ENCODE results near the gene PDPR. TPM values are rescaled to one million over a fixed set of nuclear protein-coding genes. Genes with fewer than 3 reads are reported as not detected.
"Not testable (repeated sequence)": the region's sequence is repeated elsewhere in the genome, so short reads cannot be mapped to it uniquely, and the experiment has no call there.

PDPR gene
- total and polyA plus RNA-seq, 5 donors from 2014 or later, result 5.2 to 31.2 (median 7.5) TPM

- Mint-ChIP-seq H3K27me3 (no peaks in the 10 kb centered on the region), H3K4me3 (no peak overlapping the region), H3K27ac (peak overlapping the region in 1 of 3 donors; percentile 18), H3K9me3 (no peaks in the 10 kb centered on the region), H3K36me3 (peaks cover 53% of the 10 kb centered on the region), H3K4me1 (no peaks in the 10 kb centered on the region)
- no peak for ATAC-seq (ENCODE audit: low read depth in 2 of 2)
- Histone ChIP-seq H3K27ac (ENCODE audit: insufficient read depth, low read length, poor library complexity, severe bottlenecking) (no peak overlapping the region), H3K27me3 (ENCODE audit: control insufficient read depth, insufficient read depth, low read length) (no peaks in the 10 kb centered on the region), H3K4me1 (ENCODE audit: control insufficient read depth, insufficient read depth, low read length, poor library complexity, severe bottlenecking) (no peaks in the 10 kb centered on the region), H3K9me3 (ENCODE audit: control insufficient read depth in 2 of 2, low read length in 2 of 2) (no peaks in the 10 kb centered on the region), H3K4me3 (ENCODE audit: low read depth, low read length) (no peak overlapping the region), H3K36me3 (ENCODE audit: control insufficient read depth, insufficient read depth, low read length) (peaks cover 80% of the 10 kb centered on the region)
- DNase-seq, result no peak
Measured at GRCh38 chr16:70151941-70152509, 37.9 kb downstream of the PDPR start.

- H3K27ac ChIP-seq (ENCODE audit: insufficient read depth, low read length, poor library complexity, severe bottlenecking), result no peak overlapping the region
- no peak overlapping the region for H3K4me3 ChIP-seq (ENCODE audit: low read depth, low read length)
- Mint-ChIP-seq H3K4me3 (no peak overlapping the region), H3K27ac (peak overlapping the region in 2 of 3 donors; percentile 18), H3K36me3 (peaks cover 51% of the 10 kb centered on the region), H3K4me1 (no peaks in the 10 kb centered on the region), H3K27me3 (no peaks in the 10 kb centered on the region), H3K9me3 (no peaks in the 10 kb centered on the region)
- H3K9me3 ChIP-seq (ENCODE audit: control insufficient read depth in 2 of 2, low read length in 2 of 2), result no peaks in the 10 kb centered on the region
- no peaks in the 10 kb centered on the region for H3K4me1 ChIP-seq (ENCODE audit: control insufficient read depth, insufficient read depth, low read length, poor library complexity, severe bottlenecking)
- ATAC-seq (ENCODE audit: low read depth in 2 of 2) (no peak), DNase-seq (no peak)
- H3K36me3 ChIP-seq (ENCODE audit: control insufficient read depth, insufficient read depth, low read length), result peaks cover 84% of the 10 kb centered on the region
- H3K27me3 ChIP-seq (ENCODE audit: control insufficient read depth, insufficient read depth, low read length), result no peaks in the 10 kb centered on the region
Measured at GRCh38 chr16:70152578-70153302, 38.6 kb downstream of the PDPR start.

- H3K4me1 ChIP-seq (ENCODE audit: control insufficient read depth, insufficient read depth, low read length, poor library complexity, severe bottlenecking); DNase-seq; H3K4me3 Mint-ChIP-seq; H3K9me3 ChIP-seq (ENCODE audit: control insufficient read depth in 2 of 2, low read length in 2 of 2); H3K9me3 Mint-ChIP-seq; H3K27me3 ChIP-seq (ENCODE audit: control insufficient read depth, insufficient read depth, low read length); H3K27ac ChIP-seq (ENCODE audit: insufficient read depth, low read length, poor library complexity, severe bottlenecking); ATAC-seq (ENCODE audit: low read depth in 2 of 2); H3K4me3 ChIP-seq (ENCODE audit: low read depth, low read length); H3K27ac Mint-ChIP-seq; H3K4me1 Mint-ChIP-seq; H3K27me3 Mint-ChIP-seq: not testable (repeated sequence)
- H3K36me3 ChIP-seq (ENCODE audit: control insufficient read depth, insufficient read depth, low read length), result peaks cover 88% of the 10 kb centered on the region
- peaks cover 35% of the 10 kb centered on the region for H3K36me3 Mint-ChIP-seq
Measured at GRCh38 chr16:70154736-70155135, 40.6 kb downstream of the PDPR start.

- Mint-ChIP-seq H3K4me1 (no peaks in the 10 kb centered on the region), H3K27me3 (no peaks in the 10 kb centered on the region), H3K4me3 (no peak overlapping the region), H3K36me3 (peaks cover 24% of the 10 kb centered on the region), H3K27ac (peak overlapping the region in 1 of 3 donors; percentile 6), H3K9me3 (no peaks in the 10 kb centered on the region)
- DNase-seq, result no peak
- no peaks in the 10 kb centered on the region for H3K9me3 ChIP-seq (ENCODE audit: control insufficient read depth in 2 of 2, low read length in 2 of 2)
- no peak overlapping the region for H3K27ac ChIP-seq (ENCODE audit: insufficient read depth, low read length, poor library complexity, severe bottlenecking)
- H3K27me3 ChIP-seq (ENCODE audit: control insufficient read depth, insufficient read depth, low read length), result no peaks in the 10 kb centered on the region
- no peak for ATAC-seq (ENCODE audit: low read depth in 2 of 2)
- H3K36me3 ChIP-seq (ENCODE audit: control insufficient read depth, insufficient read depth, low read length), result peaks cover 90% of the 10 kb centered on the region
- no peak overlapping the region for H3K4me3 ChIP-seq (ENCODE audit: low read depth, low read length)
- H3K4me1 ChIP-seq (ENCODE audit: control insufficient read depth, insufficient read depth, low read length, poor library complexity, severe bottlenecking), result no peaks in the 10 kb centered on the region
Measured at GRCh38 chr16:70156207-70156978, 42.3 kb downstream of the PDPR start.

DNA sequence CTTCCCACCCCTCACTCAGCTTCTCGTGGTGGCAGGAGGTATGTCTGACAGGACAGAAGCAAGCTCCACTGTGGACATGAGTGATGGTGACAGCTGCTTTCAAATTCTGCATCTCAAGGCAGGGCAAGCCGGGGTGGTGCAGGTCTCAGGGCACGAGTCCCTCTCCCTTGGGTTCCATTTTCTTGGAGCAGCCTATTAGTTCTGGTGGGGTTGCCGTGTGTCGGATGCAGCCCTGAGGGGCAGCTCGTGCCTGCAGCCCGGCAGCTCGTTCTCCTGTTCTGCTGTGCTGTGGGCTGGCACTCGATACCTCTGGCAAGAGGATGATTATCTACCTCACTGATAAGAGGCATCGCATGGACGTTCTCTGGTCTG is 43.0 kb downstream of the PDPR start:
- no peak overlapping the region for H3K4me3 ChIP-seq (ENCODE audit: low read depth, low read length)
- no peaks in the 10 kb centered on the region for H3K4me1 Mint-ChIP-seq
- no peaks in the 10 kb centered on the region for H3K9me3 Mint-ChIP-seq
- H3K4me1 ChIP-seq (ENCODE audit: control insufficient read depth, insufficient read depth, low read length, poor library complexity, severe bottlenecking), result no peaks in the 10 kb centered on the region
- no peaks in the 10 kb centered on the region for H3K9me3 ChIP-seq (ENCODE audit: control insufficient read depth in 2 of 2, low read length in 2 of 2)
- H3K27me3 Mint-ChIP-seq, result no peaks in the 10 kb centered on the region
- DNase-seq (no peak), ATAC-seq (ENCODE audit: low read depth in 2 of 2) (no peak)
- no peaks in the 10 kb centered on the region for H3K27me3 ChIP-seq (ENCODE audit: control insufficient read depth, insufficient read depth, low read length)
- H3K36me3 Mint-ChIP-seq, result peaks cover 19% of the 10 kb centered on the region
- H3K36me3 ChIP-seq (ENCODE audit: control insufficient read depth, insufficient read depth, low read length), result peaks cover 90% of the 10 kb centered on the region
- no peak overlapping the region for H3K4me3 Mint-ChIP-seq
- no peak overlapping the region for H3K27ac ChIP-seq (ENCODE audit: insufficient read depth, low read length, poor library complexity, severe bottlenecking)
- H3K27ac Mint-ChIP-seq, result peak overlapping the region in 1 of 3 donors; percentile 23

GRCh38 chr16:70157477-70158260 is 43.5 kb downstream of the PDPR start:
- H3K4me3 ChIP-seq (ENCODE audit: low read depth, low read length), result no peak overlapping the region
- peaks cover 88% of the 10 kb centered on the region for H3K36me3 ChIP-seq (ENCODE audit: control insufficient read depth, insufficient read depth, low read length)
- H3K4me3 Mint-ChIP-seq, result no peak overlapping the region
- H3K27ac ChIP-seq (ENCODE audit: insufficient read depth, low read length, poor library complexity, severe bottlenecking), result no peak overlapping the region
- no peaks in the 10 kb centered on the region for H3K4me1 Mint-ChIP-seq
- no peaks in the 10 kb centered on the region for H3K4me1 ChIP-seq (ENCODE audit: control insufficient read depth, insufficient read depth, low read length, poor library complexity, severe bottlenecking)
- no peaks in the 10 kb centered on the region for H3K9me3 ChIP-seq (ENCODE audit: control insufficient read depth in 2 of 2, low read length in 2 of 2)
- H3K9me3 Mint-ChIP-seq, result no peaks in the 10 kb centered on the region
- no peaks in the 10 kb centered on the region for H3K27me3 ChIP-seq (ENCODE audit: control insufficient read depth, insufficient read depth, low read length)
- H3K27ac Mint-ChIP-seq, result peak overlapping the region in 1 of 3 donors; percentile 23
- no peak for ATAC-seq (ENCODE audit: low read depth in 2 of 2)
- no peaks in the 10 kb centered on the region for H3K27me3 Mint-ChIP-seq
- DNase-seq, result no peak
- peaks cover 16% of the 10 kb centered on the region for H3K36me3 Mint-ChIP-seq

- Mint-ChIP-seq H3K27me3 (no peaks in the 10 kb centered on the region), H3K9me3 (no peaks in the 10 kb centered on the region), H3K27ac (no peak overlapping the region), H3K36me3 (peaks cover 11% of the 10 kb centered on the region), H3K4me3 (no peak overlapping the region), H3K4me1 (no peaks in the 10 kb centered on the region)
- no peak for ATAC-seq (ENCODE audit: low read depth in 2 of 2)
- H3K4me1 ChIP-seq (ENCODE audit: control insufficient read depth, insufficient read depth, low read length, poor library complexity, severe bottlenecking), result no peaks in the 10 kb centered on the region
- no peaks in the 10 kb centered on the region for H3K9me3 ChIP-seq (ENCODE audit: control insufficient read depth in 2 of 2, low read length in 2 of 2)
- no peak for DNase-seq
- no peak overlapping the region for H3K4me3 ChIP-seq (ENCODE audit: low read depth, low read length)
- peaks cover 83% of the 10 kb centered on the region for H3K36me3 ChIP-seq (ENCODE audit: control insufficient read depth, insufficient read depth, low read length)
- H3K27ac ChIP-seq (ENCODE audit: insufficient read depth, low read length, poor library complexity, severe bottlenecking), result no peak overlapping the region
- H3K27me3 ChIP-seq (ENCODE audit: control insufficient read depth, insufficient read depth, low read length), result no peaks in the 10 kb centered on the region
Measured at GRCh38 chr16:70158261-70158939, 44.3 kb downstream of the PDPR start.
